ENCODE results near the gene RCOR1. TPM values are rescaled to one million over a fixed set of nuclear protein-coding genes. Genes with fewer than 3 reads are reported as not detected.
A peak's percentile ranks its signal among the peaks of the same experiment; 100 is the strongest.

Gene RCOR1
- polyA plus RNA-seq, 1 donor from 2014 or later = 10.4 TPM

- Histone ChIP-seq H3F3A (ENCODE audit: insufficient read depth, low read length, poor library complexity, severe bottlenecking) (no peaks in the 10 kb centered on the region), H4K20me1 (ENCODE audit: insufficient read depth) (no peaks in the 10 kb centered on the region), H3K79me2 (replicated peaks; ENCODE audit: insufficient read depth, low read length) (no peaks in the 10 kb centered on the region), H3K4me2 (ENCODE audit: low read length) (no peak overlapping the region), H3K9me3 (ENCODE audit: low read length) (no peaks in the 10 kb centered on the region), H3K27ac (ENCODE audit: low read length) (no peak overlapping the region), H3K9me2 (ENCODE audit: insufficient read depth, low read length) (no peaks in the 10 kb centered on the region), H2AFZ (ENCODE audit: low read depth, low read length) (no peak overlapping the region), H3K9ac (ENCODE audit: low read length) (no peak overlapping the region), H3K36me3 (ENCODE audit: insufficient read depth, low read length) (no peaks in the 10 kb centered on the region), H3K27me3 (ENCODE audit: insufficient read depth, low read depth, low read length) (peaks cover 12% of the 10 kb centered on the region), H3K4me3 (ENCODE audit: low read length) (no peak overlapping the region)
- TF ChIP-seq MXI1 (conservative IDR thresholded peaks at IDR 0.05; ENCODE audit: poor library complexity, severe bottlenecking) (no peak), CTCF (IDR thresholded peaks at IDR 0.05; ENCODE audit: poor library complexity, severe bottlenecking) (no peak), EP300 (conservative IDR thresholded peaks at IDR 0.05; ENCODE audit: poor library complexity, severe bottlenecking) (no peak), TAF1 (IDR thresholded peaks at IDR 0.05; ENCODE audit: low read depth) (no peak), POLR2AphosphoS5 (IDR thresholded peaks at IDR 0.05) (no peak), RAD21 (conservative IDR thresholded peaks at IDR 0.05) (no peak), REST (IDR thresholded peaks at IDR 0.05; ENCODE audit: borderline replicate concordance) (no peak)
Measured at GRCh38 chr14:102551995-102552705, 40.3 kb upstream of the RCOR1 start.

GRCh38 chr14:102554821-102555819 is 37.3 kb upstream of the RCOR1 start:
- Histone ChIP-seq H3K27me3 (ENCODE audit: insufficient read depth, low read depth, low read length) (peaks cover 12% of the 10 kb centered on the region), H3K4me2 (ENCODE audit: low read length) (no peak overlapping the region), H3K27ac (ENCODE audit: low read length) (no peak overlapping the region), H3K36me3 (ENCODE audit: insufficient read depth, low read length) (no peaks in the 10 kb centered on the region), H4K20me1 (ENCODE audit: insufficient read depth) (no peaks in the 10 kb centered on the region), H3K79me2 (replicated peaks; ENCODE audit: insufficient read depth, low read length) (no peaks in the 10 kb centered on the region), H3F3A (ENCODE audit: insufficient read depth, low read length, poor library complexity, severe bottlenecking) (no peaks in the 10 kb centered on the region), H3K9ac (ENCODE audit: low read length) (no peak overlapping the region), H3K9me2 (ENCODE audit: insufficient read depth, low read length) (no peaks in the 10 kb centered on the region), H3K9me3 (ENCODE audit: low read length) (no peaks in the 10 kb centered on the region), H2AFZ (ENCODE audit: low read depth, low read length) (no peak overlapping the region), H3K4me3 (ENCODE audit: low read length) (peak overlapping the region; percentile 30)
- no peak for TF ChIP-seq SMC3 (conservative IDR thresholded peaks at IDR 0.05; ENCODE audit: poor library complexity)
- TF ChIP-seq EZH2 (IDR thresholded peaks at IDR 0.05; ENCODE audit: borderline replicate concordance, insufficient read depth, low read length, poor library complexity, severe bottlenecking) = no peak
- no peak for TF ChIP-seq MXI1 (conservative IDR thresholded peaks at IDR 0.05; ENCODE audit: poor library complexity, severe bottlenecking)

Data from neural cell (in vitro differentiated cells).